Airway epithelial cell (primary cell): ENCODE results near the gene COX5B. TPM values are rescaled to one million over a fixed set of nuclear protein-coding genes. Genes with fewer than 3 reads are reported as not detected.

Source experiments
- total RNA-seq: library from RNA; depleted of rRNA; stranded (reverse); fragments of >200 nt; gene quantifications from 2 replicates; pipeline ENCODE4 v1.2.3, GENCODE V29; 2015

COX5B gene, protein sequence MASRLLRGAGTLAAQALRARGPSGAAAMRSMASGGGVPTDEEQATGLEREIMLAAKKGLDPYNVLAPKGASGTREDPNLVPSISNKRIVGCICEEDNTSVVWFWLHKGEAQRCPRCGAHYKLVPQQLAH
- 488 and 502 TPM in 2 replicates for total RNA-seq

DNA sequence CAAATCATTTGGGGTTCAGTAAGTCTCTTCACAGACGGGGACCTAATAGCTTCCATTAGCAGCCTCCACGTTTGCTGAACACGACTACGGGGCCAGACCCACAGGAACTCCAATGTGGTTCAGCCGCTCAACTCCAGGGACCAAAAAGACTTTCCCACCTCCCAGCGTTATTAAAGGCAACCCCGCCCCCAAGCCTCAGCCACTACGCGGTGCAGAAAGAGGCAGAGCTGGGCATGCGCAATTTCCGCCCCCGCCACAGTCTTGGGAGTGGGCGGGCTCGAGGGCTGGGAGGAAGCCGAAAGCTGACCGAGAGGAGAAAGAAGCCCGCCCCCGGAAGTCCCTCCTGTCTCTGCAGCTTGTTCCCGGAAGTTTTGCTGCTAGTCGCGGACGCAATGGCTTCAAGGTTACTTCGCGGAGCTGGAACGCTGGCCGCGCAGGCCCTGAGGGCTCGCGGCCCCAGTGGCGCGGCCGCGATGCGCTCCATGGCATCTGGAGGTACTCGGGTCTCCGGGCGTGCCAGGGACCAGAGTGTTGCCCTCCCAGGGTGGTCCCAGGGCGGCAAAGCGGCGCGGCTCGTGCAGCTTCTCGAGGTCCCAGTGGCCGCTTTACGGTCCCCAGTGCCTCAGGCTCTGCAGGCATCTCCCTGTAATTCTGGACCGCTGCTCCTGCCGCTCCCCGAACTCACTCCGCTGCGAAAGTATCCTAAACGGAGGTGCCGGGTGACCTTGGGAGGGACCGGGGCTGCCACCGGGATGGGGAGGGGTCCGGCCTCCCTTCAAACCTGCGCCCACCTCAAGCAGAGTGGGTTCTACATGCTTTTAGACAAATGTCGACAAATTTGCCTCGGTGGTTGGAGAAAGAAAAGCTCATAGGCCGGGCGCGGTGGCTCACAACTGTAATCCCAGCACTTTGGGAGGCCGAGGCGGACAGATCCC, at the start of gene COX5B:
COX5B (plus strand) TSS at position 368 of the 935 bp plus-strand sequence; CDS start at position 393, 25 bp downstream.

DNA sequence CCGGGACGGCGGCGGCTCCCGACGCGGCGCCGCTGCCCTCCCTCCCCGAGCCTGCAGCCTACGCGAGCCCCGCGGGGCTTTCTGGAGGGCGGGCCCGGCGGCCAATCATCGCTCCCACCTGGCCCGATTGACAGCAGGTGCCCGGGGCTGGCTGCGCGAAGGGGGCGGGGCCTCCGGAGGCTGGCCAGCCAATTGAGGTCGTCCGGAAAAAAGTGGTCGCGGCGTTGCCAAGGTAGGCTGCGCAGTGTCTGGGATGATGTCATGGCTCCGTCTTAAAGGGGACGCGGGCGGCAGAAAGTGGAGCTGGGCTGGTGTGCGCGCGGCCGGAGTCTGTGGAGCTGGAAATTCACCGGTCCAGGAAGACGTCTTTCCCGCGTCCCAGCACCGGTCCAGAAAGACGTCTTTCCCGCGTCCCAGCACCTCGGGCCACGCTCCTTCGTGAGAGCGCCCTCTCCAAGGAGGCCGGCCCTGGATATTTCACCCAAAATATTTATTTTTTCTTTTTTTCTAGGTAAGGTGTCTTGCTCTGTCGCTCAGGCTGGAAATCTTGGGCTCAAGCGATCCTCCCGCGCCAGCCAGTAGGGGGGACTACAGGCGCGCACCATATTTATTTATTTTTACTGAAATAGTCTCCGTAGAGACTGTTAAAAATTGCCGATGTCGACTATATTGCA, 18.2 kb downstream of the COX5B start, which contains the start of gene ACTR1B:
ACTR1B (minus strand) TSS at position 83 of the 674 bp plus-strand sequence. CDS start 154 bp downstream, outside the sequence.

DNA sequence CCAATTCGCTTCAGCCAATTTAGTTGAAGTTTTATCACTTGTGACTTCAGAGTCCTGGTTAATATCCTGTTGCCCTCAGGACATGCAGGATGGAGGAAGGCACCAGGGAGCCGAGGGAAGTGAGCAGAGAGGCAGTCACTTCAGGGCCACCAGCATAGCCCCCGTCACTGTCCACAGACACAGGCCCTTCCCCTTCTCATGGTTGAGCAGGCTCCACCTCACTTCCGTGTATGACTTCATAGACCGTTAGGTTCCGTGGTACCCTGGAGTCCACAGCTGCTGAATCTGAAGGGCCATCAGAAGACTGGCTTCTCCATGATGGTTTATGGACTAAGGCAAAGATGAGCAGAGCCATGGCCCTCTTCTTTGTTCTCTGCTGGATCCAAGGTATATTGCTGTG, 23.6 kb downstream of the COX5B start, which contains the start of gene C2orf92:
C2orf92 (plus strand) TSS at position 266 of the 400 bp plus-strand sequence; CDS start at position 342, 76 bp downstream.

Other genes with a start within 250 kb of the COX5B start
- gene ANKRD36B, start 56.2 kb upstream of the COX5B start, total RNA-seq, result 4.7 and 7.5 TPM in 2 replicates
- gene ACTR1B, start 18.0 kb downstream of the COX5B start, total RNA-seq, result 25.7 and 35.3 TPM in 2 replicates
- gene C2orf92, start 23.7 kb downstream of the COX5B start, total RNA-seq, result 0.60 and 0.85 TPM in 2 replicates
- not detected in 2 replicates for gene ZAP70, start 67.5 kb downstream of the COX5B start, total RNA-seq